ENCODE measurements around the gene CDC5L. TPM values are rescaled to one million over a fixed set of nuclear protein-coding genes. Genes with fewer than 3 reads are reported as not detected.

The CDC5L gene
- total RNA-seq, 6 experiments from 2014 or later, result 9.2 to 13.0 (median 11.2) TPM

DNA sequence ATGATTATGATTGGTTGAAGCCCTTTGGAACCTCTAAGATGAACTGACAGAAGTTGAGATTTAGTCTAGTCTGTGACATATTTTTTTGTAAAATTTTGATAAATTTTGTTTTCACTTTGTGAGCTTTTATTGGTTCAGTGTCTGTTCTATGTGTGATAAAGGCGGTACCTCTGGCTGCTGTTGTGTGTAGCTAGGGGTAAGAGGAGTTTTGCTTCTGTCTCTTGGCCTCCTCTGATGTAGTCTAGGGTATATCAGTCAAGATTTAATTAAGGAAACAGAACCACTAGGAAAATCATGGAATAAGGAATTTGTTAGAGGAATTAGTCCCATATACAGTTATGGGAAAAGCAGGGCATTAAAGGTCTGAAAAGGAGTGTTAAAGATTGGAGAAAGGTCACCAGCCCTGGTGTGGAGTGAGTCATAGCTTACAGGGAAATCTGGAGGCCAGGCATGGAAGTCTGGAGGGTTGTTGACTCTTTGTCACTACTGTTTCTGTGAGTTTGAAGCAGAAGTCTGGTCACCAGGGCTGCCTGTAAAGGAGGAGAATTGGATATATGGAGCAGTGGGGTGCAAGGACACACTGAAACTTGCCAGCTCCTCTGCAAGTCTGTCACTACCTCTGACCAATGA lies 28.5 kb downstream of the CDC5L start:
- Histone ChIP-seq H3K27me3 (no peaks in the 10 kb centered on the region), H3K4me1 (no peaks in the 10 kb centered on the region), H3K9me3 (no peaks in the 10 kb centered on the region), H3K27ac (no peak overlapping the region), H3K36me3 (peaks cover 4 to 46% (median 12%) of the 10 kb centered on the region in 4 donors), H3K4me3 (no peak overlapping the region)
- TF ChIP-seq POLR2A (IDR thresholded peaks at IDR 0.05) (no peak), CTCF (IDR thresholded peaks at IDR 0.05) (no peak)
- DNase-seq (no peak), ATAC-seq (peak in 2 of 4 donors; percentile 63 to 96)
- intact Hi-C loops (cut with DNase I), result no loop called here
- 93% methylated on average over 1 of the region's 1 CpG for WGBS (ENCODE audit: insufficient coverage, low coverage, low lambda C conversion rate, missing lambda C conversion rate)

- intact Hi-C loops (cut with DNase I), result no loop called here
- Histone ChIP-seq H3K27me3 (no peaks in the 10 kb centered on the region), H3K36me3 (peaks cover 4 to 79% (median 32%) of the 10 kb centered on the region in 4 donors), H3K9me3 (no peaks in the 10 kb centered on the region), H3K27ac (no peak overlapping the region), H3K4me1 (peaks cover 0 to 11% (median 0%) of the 10 kb centered on the region in 4 donors), H3K4me3 (no peak overlapping the region)
- peak; percentile 52 to 85 (median 62) for ATAC-seq
- DNase-seq, result no peak
- WGBS (ENCODE audit: insufficient coverage, low coverage, low lambda C conversion rate, missing lambda C conversion rate), result 47% methylated on average over 5 of the region's 5 CpGs
- TF ChIP-seq POLR2A (IDR thresholded peaks at IDR 0.05) (no peak), CTCF (IDR thresholded peaks at IDR 0.05) (no peak)
Observed at GRCh38 chr6:44422531-44422930, 35.0 kb downstream of the CDC5L start.

- no peak for ATAC-seq
- Histone ChIP-seq H3K27ac (no peak overlapping the region), H3K9me3 (no peaks in the 10 kb centered on the region), H3K4me3 (no peak overlapping the region), H3K27me3 (no peaks in the 10 kb centered on the region), H3K4me1 (peaks cover 0 to 11% (median 0%) of the 10 kb centered on the region in 4 donors), H3K36me3 (peaks cover 4 to 76% (median 32%) of the 10 kb centered on the region in 4 donors)
- intact Hi-C loops (cut with DNase I), result no loop called here
- TF ChIP-seq POLR2A (IDR thresholded peaks at IDR 0.05) (no peak), CTCF (IDR thresholded peaks at IDR 0.05) (no peak)
- DNase-seq, result no peak
Observed at GRCh38 chr6:44423306-44423705, 35.8 kb downstream of the CDC5L start.

DNA sequence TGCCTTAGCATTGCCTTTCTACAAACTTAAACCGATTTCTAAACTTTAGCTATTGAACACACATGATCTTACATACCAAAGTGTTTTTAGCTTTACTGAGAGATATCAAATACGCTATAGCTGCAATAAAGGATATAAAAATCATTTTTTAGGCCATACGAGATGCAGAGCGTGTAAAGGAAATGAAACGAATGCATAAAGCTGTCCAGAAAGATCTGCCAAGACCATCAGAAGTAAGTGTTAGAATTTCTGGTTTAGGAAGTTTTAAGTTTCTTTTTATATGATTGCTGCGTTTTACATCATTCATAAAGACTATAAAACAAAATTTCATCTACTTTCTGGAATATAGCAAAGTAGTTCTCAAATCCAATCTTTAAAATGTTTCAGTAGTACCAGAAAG lies 38.4 kb downstream of the CDC5L start:
- no peak overlapping the region for H3K27ac ChIP-seq
- H3K4me3 ChIP-seq, result no peak overlapping the region
- no peaks in the 10 kb centered on the region for H3K9me3 ChIP-seq
- peaks cover 0 to 72% (median 24%) of the 10 kb centered on the region in 4 donors for H3K36me3 ChIP-seq
- DNase-seq, result no peak
- TF ChIP-seq CTCF (IDR thresholded peaks at IDR 0.05), result no peak
- no peak for TF ChIP-seq POLR2A (IDR thresholded peaks at IDR 0.05)
- no peaks in the 10 kb centered on the region for H3K27me3 ChIP-seq
- peaks cover 0 to 11% (median 0%) of the 10 kb centered on the region in 4 donors for H3K4me1 ChIP-seq
- WGBS (ENCODE audit: insufficient coverage, low coverage, low lambda C conversion rate, missing lambda C conversion rate), result 95% methylated on average over 6 of the region's 6 CpGs
- intact Hi-C loops (cut with DNase I), result no loop called here
- no peak for ATAC-seq
